GM18519 (cell line): Measurements from ENCODE around the gene CDON.
"Not testable (repeated sequence)": the region's sequence is repeated elsewhere in the genome, so short reads cannot be mapped to it uniquely, and the experiment has no call there.

ENCODE experiments used
- ATAC-seq: cut with Tn5 transposase; IDR thresholded peaks from one replicate; pipeline ENCODE4 v1.9.1; 2021; ENCODE audit warnings: mild to moderate bottlenecking, moderate library complexity; ENCODE audit not compliant: unreplicated experiment, low FRiP score

The CDON gene

GRCh38 chr11:126051117-126051516, 11.5 kb downstream of the CDON start:
- no peak for ATAC-seq

DNA sequence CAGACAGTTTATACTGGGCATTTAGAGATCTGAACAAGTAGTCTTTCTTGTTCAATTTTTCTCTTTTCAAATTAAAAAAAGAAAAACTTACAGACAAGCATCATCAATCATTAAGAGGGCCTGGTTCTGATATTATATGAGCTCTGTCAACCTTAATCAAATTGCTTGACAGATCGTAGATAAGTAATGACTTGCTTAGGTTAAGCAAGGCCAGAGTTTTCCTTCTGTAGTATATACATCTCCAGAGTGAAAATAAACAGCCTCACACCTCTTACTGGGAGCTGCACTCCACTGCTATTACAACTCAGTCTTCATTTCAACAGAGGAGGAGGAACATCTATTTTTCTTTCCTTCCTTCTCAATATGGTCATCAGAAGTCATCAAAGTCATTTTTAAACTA, 13.5 kb downstream of the CDON start:
- no peak for ATAC-seq

DNA sequence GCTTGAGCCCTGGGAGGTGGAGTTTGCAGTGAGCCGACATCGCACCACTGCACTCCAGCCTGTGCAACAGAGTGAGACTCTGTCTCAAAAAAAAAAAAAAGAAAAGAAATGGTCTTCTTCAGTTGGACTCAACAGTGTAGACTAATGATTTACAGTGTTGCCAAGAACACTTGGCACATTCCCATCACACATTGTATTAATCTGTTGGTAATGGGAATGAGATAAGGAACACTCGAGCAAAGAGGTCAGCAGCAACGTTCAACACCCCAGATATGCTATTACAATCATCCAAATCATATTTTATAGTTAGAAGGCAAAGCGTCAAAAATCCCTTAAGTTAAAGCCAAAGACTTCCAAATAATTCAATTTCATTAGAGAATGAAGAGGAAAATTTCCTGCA, 14.5 kb downstream of the CDON start:
- ATAC-seq, result no peak

DNA sequence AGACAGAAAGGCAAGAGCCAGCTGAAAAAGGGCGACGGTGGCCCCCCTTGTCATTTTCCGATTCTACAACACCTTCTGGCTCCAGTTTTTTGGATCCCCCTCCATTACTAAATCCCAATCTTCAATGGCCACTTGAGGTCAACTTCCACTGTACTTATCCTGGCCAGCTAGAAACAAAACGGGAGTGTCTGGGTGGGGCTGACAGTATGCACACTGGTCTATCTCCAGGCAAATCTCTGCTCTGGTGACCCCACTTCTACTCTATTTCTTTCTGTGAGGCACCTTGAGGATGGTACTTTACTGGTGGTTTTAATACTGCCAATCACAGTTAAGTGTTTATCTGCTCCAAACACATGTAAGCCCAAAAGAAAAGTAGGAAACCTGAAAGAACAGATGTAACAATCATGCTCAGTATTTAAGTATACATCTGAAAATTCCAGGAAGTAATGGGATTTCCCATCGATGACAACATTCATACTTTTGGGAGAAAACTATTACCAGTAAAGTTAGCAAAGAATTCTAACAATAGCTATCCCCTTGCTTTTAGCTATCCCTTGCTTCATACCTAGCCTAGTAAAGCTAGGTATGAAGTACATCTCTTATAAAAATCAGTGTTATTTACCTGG, 16.0 kb downstream of the CDON start:
- ATAC-seq, result no peak

DNA sequence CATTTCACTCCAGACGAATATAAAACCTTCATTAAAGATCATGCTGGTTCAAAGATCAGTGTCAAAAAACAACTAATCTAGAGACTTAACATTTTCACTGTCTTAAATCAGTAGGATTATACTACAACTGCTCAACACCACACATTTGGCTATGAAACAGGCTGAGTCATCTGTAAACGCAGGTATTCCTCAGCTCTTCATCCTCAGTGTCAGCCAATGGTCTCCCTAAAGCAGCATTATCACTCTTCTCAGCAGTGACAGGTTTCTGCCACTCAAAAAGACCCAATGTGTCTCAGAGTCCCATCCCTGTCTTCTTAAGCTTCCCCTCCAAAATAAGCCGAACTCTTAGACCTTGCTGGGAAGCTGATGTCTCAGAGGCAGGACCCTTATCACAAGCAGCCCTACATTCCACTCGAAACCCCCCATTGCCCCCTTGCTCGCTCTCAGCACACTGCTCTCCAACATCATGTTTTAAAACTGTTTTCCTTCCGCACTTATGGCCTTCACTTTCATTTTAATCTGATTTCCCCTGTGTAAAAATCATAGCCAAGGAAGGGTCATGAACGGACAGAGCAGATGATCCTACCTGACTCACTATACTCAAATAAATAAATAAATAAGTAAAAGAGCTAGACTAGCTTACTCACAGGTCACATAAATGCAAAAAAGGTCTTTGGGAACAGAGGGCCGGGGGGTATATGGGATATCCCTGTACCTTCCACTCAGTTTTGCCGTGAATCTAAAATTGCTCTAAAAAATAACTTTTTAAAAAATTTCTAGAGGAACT, 23.0 kb downstream of the CDON start:
- ATAC-seq, result no peak

- no peak for ATAC-seq
Measured at GRCh38 chr11:126035718-126036117, 26.9 kb downstream of the CDON start.

- ATAC-seq, result no peak
Measured at GRCh38 chr11:126034933-126035425, 27.7 kb downstream of the CDON start.

GRCh38 chr11:126034039-126034932, 28.4 kb downstream of the CDON start:
- ATAC-seq, result no peak

DNA sequence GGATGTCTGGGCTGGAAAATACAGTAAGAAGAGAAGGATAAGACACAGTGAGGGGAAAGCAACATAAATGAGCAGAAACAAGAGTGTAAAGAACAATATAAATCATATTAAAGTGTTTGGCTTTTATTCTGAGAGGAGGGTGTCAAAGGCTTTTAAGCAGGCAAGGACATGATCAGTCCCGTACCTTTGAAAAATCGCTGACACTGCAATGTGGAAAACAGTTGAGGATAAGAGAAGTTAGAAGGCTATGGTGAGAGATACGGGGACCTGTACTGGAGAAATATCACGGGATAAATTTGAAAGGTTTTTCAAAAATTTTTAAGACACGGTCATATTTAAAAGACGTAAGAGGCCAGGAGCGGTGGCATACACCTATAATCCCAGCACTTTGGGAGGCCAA, 30.3 kb downstream of the CDON start:
- no peak for ATAC-seq

- ATAC-seq, result no peak
Measured at GRCh38 chr11:126029805-126030204, 32.9 kb downstream of the CDON start.

- ATAC-seq, result no peak
Measured at GRCh38 chr11:126029237-126029636, 33.4 kb downstream of the CDON start.

- not testable (repeated sequence) for ATAC-seq
Measured at GRCh38 chr11:126028534-126028933, 34.1 kb downstream of the CDON start.

- ATAC-seq, result no peak
Measured at GRCh38 chr11:126026579-126026978, 36.1 kb downstream of the CDON start.

- ATAC-seq, result no peak
Measured at GRCh38 chr11:126025822-126026221, 36.8 kb downstream of the CDON start.

DNA sequence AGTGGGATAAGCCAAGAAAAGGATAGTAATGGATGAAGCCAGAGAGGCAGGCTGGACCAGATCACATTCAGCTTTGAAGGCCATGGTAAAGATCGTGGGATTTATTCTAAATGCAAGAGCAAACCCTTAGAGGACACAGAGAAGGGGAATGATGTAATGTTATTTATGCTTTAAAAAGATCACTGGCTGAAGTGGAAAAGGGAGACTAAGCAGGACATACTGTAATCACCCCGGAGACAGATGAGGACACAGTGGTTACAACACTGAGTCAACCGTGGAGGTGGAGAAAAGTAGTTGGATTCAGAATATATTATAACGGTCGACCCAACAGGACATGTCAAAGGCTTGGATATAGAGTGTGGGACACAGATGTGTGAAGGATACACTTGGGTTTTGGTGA, 38.5 kb downstream of the CDON start:
- no peak for ATAC-seq

GRCh38 chr11:126012852-126013251, 49.8 kb downstream of the CDON start:
- no peak for ATAC-seq

GRCh38 chr11:126011754-126012153, 50.9 kb downstream of the CDON start:
- ATAC-seq, result no peak

- no peak for ATAC-seq
Measured at GRCh38 chr11:126011265-126011664, 51.4 kb downstream of the CDON start.

GRCh38 chr11:126008956-126009355, 53.7 kb downstream of the CDON start:
- ATAC-seq, result no peak

DNA sequence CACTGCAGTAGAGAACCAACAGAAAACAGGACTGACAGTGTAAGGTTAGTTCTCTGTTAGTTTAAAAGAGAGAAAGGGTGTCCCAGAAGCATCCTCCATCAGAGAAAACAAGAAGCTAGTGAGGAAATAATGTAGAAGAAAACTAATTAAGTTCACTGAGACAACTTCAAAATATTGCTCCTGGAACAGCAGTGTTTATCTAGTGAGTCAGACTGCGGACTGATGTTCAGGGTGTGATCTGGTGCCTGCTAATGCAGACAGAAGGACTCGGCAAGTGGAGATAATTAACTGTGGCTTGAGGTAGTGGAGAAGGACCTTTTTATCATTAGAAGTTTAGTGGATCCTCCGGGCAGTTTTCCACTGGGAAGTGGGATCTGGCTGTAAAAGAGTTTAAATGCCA, 55.4 kb downstream of the CDON start:
- ATAC-seq, result no peak

GRCh38 chr11:126006068-126006467, 56.6 kb downstream of the CDON start:
- ATAC-seq, result no peak
